Duodenal mucosa (tissue), 2 donors: ENCODE results near the gene ELP4.
"Not testable (repeated sequence)": the region's sequence is repeated elsewhere in the genome, so short reads cannot be mapped to it uniquely, and the experiment has no call there.

Source experiments
- H3K27ac ChIP-seq: one replicate; pipeline ENCODE4 v1.7.0; 2013; ENCODE audit warnings: low read depth, low read length
- H3K27me3 ChIP-seq, 2 donors: one replicate each; pipeline ENCODE4 v1.7.0; 2013; ENCODE audit warnings: low read length in 2 of 2, control low read depth in 1 of 2; ENCODE audit not compliant: insufficient read depth in 2 of 2, control insufficient read depth in 1 of 2
- H3K36me3 ChIP-seq, 2 donors: one replicate each; pipeline ENCODE4 v1.7.0; 2013; ENCODE audit warnings: low read length in 2 of 2, control low read depth in 1 of 2; ENCODE audit not compliant: insufficient read depth in 2 of 2, control insufficient read depth in 1 of 2
- H3K4me1 ChIP-seq, 2 donors: one replicate each; pipeline ENCODE4 v1.7.0; 2013; ENCODE audit warnings: low read length in 2 of 2, control low read depth in 1 of 2; ENCODE audit not compliant: insufficient read depth in 2 of 2, control insufficient read depth in 1 of 2
- H3K4me3 ChIP-seq, 2 donors: one replicate each; pipeline ENCODE4 v1.7.0; 2013; ENCODE audit warnings: low read length in 2 of 2, low read depth in 1 of 2
- H3K9ac ChIP-seq, 2 donors: one replicate each; pipeline ENCODE4 v1.7.0; 2013; ENCODE audit warnings: low read length in 2 of 2, low read depth in 1 of 2
- H3K9me3 ChIP-seq, 2 donors: one replicate each; pipeline ENCODE4 v1.7.0; 2013; ENCODE audit warnings: low read length in 2 of 2, control low read depth in 1 of 2; ENCODE audit not compliant: control insufficient read depth in 1 of 2

ELP4 gene

DNA sequence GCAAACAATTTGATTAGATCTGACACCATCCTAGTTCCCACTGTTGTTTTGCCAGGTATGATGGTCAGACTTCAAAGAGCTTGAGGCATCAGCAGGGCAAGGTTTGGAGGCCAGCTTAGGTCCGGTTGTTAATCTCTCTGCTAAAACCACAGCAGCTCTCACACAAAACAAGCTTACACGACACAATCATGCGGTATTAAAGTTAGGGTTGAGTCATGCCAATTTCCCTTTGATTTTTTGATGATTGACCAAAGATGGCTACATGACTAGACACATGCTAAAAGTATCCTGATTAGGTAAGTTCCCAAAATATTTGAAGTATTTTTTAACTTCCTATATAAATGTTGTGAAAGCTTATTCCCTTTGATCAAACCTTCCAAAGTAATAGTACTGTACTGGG lies 145.9 kb downstream of the ELP4 start:
- Histone ChIP-seq H3K27ac (no peak overlapping the region), H3K9me3 (no peaks in the 10 kb centered on the region), H3K4me3 (no peak overlapping the region), H3K9ac (no peak overlapping the region), H3K4me1 (no peaks in the 10 kb centered on the region), H3K27me3 (no peaks in the 10 kb centered on the region), H3K36me3 (no peaks in the 10 kb centered on the region)

GRCh38 chr11:31656051-31656450 lies 146.5 kb downstream of the ELP4 start:
- Histone ChIP-seq H3K27me3 (no peaks in the 10 kb centered on the region), H3K4me3 (no peak overlapping the region), H3K9me3 (no peaks in the 10 kb centered on the region), H3K4me1 (no peaks in the 10 kb centered on the region), H3K9ac (no peak overlapping the region), H3K36me3 (no peaks in the 10 kb centered on the region), H3K27ac (no peak overlapping the region)

- Histone ChIP-seq H3K4me1 (no peaks in the 10 kb centered on the region), H3K9me3 (no peaks in the 10 kb centered on the region), H3K27ac (no peak overlapping the region), H3K27me3 (no peaks in the 10 kb centered on the region), H3K36me3 (no peaks in the 10 kb centered on the region), H3K9ac (no peak overlapping the region), H3K4me3 (no peak overlapping the region)
These were observed 147.5 kb downstream of the ELP4 start for GRCh38 chr11:31657091-31657490.

DNA sequence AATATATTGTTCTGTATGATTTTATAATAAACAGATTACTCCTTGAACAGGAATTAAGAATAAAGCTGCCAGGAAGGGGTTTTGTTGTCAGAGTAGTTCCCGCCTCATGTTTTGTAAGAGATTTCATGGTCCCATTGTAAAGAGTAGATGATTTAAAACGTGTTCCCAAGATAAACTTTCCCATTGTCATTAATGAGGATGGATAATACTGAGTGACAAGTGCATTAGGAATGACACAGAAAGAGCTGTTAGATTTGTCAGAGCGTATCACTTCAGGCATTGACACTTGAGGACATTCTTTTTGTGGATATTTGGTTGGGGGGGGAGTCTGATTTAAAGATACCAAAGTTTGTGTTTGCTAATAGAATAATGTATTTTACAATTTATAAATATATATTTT lies 154.6 kb downstream of the ELP4 start:
- no peaks in the 10 kb centered on the region for H3K36me3 ChIP-seq
- no peak overlapping the region for H3K9ac ChIP-seq
- no peaks in the 10 kb centered on the region for H3K27me3 ChIP-seq
- H3K9me3 ChIP-seq: no peaks in the 10 kb centered on the region
- no peaks in the 10 kb centered on the region for H3K4me1 ChIP-seq
- H3K4me3 ChIP-seq: no peak overlapping the region
- H3K27ac ChIP-seq: no peak overlapping the region

DNA sequence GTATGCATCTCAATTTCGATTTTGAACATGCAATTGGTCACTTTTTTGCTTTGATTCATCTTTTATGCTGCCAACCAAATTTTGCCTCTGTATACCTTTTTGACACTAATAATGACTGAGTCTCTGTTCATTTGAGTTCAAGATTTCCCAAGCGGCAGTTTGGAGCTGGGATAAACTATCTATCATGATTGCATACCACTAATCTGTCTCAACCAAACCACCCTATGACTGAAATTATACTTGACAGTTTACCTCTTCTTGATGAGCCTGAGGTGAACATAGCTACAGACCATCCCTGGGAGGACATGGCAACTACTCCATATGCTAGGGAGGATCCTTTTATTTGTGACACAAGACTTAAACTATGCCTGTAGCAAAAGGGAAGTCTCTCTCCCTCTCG lies 155.4 kb downstream of the ELP4 start:
- H3K4me1 ChIP-seq: no peaks in the 10 kb centered on the region
- H3K9ac ChIP-seq: no peak overlapping the region
- H3K36me3 ChIP-seq: no peaks in the 10 kb centered on the region
- no peaks in the 10 kb centered on the region for H3K9me3 ChIP-seq
- H3K27me3 ChIP-seq: no peaks in the 10 kb centered on the region
- no peak overlapping the region for H3K4me3 ChIP-seq
- H3K27ac ChIP-seq: no peak overlapping the region

DNA sequence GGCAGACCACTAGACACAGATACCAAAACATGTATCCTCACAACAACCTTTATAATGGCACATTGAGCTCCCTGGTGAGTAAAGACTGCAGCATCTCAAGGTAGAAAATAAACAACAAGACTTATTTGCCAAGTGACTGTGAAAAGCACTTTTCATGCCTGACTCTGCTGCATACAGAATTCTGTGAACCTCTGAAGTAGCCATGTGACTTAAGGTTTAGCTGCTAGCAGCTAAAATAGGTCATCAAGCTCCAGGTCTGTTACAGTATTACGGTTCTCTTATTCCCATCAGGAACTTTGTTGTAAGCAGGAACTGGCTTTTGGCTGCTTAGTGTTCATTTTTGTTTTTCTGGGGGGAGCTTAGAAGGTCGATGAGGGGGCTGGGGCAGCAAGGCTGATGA lies 162.1 kb downstream of the ELP4 start:
- H3K27ac ChIP-seq: no peak overlapping the region
- no peaks in the 10 kb centered on the region for H3K4me1 ChIP-seq
- no peaks in the 10 kb centered on the region for H3K36me3 ChIP-seq
- no peak overlapping the region for H3K9ac ChIP-seq
- no peaks in the 10 kb centered on the region for H3K9me3 ChIP-seq
- H3K27me3 ChIP-seq: no peaks in the 10 kb centered on the region
- H3K4me3 ChIP-seq: no peak overlapping the region

DNA sequence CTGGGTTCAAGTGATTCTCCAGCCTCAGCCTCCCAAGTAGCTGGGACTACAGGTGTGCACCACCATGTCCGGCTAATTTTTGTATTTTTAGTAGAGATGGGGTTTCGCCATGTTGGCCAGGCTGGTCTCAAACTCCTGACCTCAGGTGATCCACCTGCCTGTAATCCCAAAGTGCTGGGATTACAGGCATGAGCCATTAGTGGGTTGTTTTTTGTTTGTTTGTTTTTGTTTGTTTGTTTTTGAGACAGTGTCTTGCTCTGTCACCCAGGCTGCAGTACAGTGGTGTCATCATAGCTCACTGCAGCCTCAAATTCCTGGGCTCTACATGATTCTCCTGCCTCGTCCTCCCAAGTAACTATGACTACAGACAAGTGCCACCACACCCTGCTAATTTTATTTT lies 163.5 kb downstream of the ELP4 start:
- not testable (repeated sequence) for H3K9me3 ChIP-seq, H3K9ac ChIP-seq, H3K27ac ChIP-seq, H3K27me3 ChIP-seq, H3K36me3 ChIP-seq, H3K4me1 ChIP-seq, H3K4me3 ChIP-seq

DNA sequence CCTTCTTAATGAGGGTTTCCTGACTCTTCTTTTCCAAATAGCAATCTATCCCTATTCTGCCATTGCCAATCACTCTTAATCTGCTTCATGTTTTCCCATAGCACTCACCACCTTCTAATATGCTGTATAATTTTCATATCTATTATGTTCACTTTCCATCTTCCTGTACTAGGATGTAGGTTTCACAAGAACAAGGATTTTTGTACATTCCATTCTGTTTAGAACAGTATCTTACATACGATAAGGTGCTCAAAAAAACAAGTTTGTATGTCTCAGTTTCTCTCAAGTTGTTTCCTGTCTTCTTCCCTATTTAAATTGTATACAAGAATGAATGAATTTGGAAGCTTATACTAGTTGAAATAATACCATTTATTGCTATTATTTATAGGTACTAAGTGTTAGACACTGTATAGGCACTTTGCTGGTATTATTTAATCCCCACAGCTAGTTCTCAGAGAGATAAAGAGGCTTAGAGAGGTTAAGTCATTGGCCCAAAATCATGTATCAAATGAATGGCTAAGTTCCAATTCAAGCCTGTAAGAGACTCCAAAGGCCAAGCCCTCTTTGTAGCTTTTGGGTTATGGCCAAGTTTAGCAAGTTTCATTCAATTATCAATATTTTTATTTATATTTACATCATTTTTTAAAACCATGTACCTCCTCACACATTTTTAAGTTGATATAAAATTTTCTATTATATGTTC lies 166.9 kb downstream of the ELP4 start:
- Histone ChIP-seq H3K9ac (no peak overlapping the region), H3K9me3 (no peaks in the 10 kb centered on the region), H3K4me1 (no peaks in the 10 kb centered on the region)

GRCh38 chr11:31680770-31681169 lies 171.2 kb downstream of the ELP4 start:
- no peaks in the 10 kb centered on the region for H3K27me3 ChIP-seq
- H3K4me3 ChIP-seq: no peak overlapping the region
- no peak overlapping the region for H3K9ac ChIP-seq
- no peaks in the 10 kb centered on the region for H3K36me3 ChIP-seq
- H3K27ac ChIP-seq: no peak overlapping the region
- no peaks in the 10 kb centered on the region for H3K4me1 ChIP-seq
- no peaks in the 10 kb centered on the region for H3K9me3 ChIP-seq

More for the DNA sequence above, 166.9 kb downstream of the ELP4 start:
- H3K27me3 ChIP-seq: no peaks in the 10 kb centered on the region
- no peak overlapping the region for H3K27ac ChIP-seq
- no peak overlapping the region for H3K4me3 ChIP-seq
- H3K36me3 ChIP-seq: no peaks in the 10 kb centered on the region

DNA sequence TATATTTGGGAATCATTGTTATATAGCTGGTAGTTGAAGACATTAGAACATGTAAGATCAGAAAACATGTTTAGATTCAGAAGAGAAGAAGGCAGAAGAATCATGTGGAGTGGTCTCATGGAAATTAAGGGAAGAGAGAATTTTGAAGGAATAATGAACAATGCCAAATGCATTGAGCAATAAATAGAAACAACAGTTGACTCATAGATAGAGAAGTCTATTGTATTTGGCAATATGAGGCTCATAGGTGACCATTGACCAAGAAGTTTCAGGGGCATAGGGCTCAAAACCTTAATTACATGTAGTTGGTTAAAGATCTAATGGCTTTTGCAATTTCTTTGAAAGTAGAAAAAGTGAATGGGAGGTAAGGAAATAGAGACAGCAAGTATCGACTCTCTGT lies 177.7 kb downstream of the ELP4 start:
- no peaks in the 10 kb centered on the region for H3K36me3 ChIP-seq
- H3K9ac ChIP-seq: no peak overlapping the region

GRCh38 chr11:31687861-31688260 lies 178.3 kb downstream of the ELP4 start:
- H3K4me3 ChIP-seq: no peak overlapping the region
- H3K9ac ChIP-seq: no peak overlapping the region
- H3K36me3 ChIP-seq: no peaks in the 10 kb centered on the region
- H3K27me3 ChIP-seq: no peaks in the 10 kb centered on the region
- no peak overlapping the region for H3K27ac ChIP-seq
- H3K9me3 ChIP-seq: no peaks in the 10 kb centered on the region
- no peaks in the 10 kb centered on the region for H3K4me1 ChIP-seq

More for the DNA sequence above, 177.7 kb downstream of the ELP4 start:
- no peaks in the 10 kb centered on the region for H3K4me1 ChIP-seq
- H3K4me3 ChIP-seq: no peak overlapping the region
- no peaks in the 10 kb centered on the region for H3K27me3 ChIP-seq
- H3K27ac ChIP-seq: no peak overlapping the region
- H3K9me3 ChIP-seq: no peaks in the 10 kb centered on the region
